HG03460 (cell line): Measurements from ENCODE around the gene OR2AG1.
"Not testable (repeated sequence)": the region's sequence is repeated elsewhere in the genome, so short reads cannot be mapped to it uniquely, and the experiment has no call there.

ENCODE experiments used
- ATAC-seq: cut with Tn5 transposase; IDR thresholded peaks from one replicate; pipeline ENCODE4 v1.9.1; 2021; ENCODE audit not compliant: unreplicated experiment

The OR2AG1 gene

GRCh38 chr11:6780829-6781228 lies 2.0 kb upstream of the OR2AG1 start:
- ATAC-seq = no peak

GRCh38 chr11:6790546-6790945 lies 7.7 kb downstream of the OR2AG1 start:
- ATAC-seq = no peak

- ATAC-seq = no peak
These were observed 11.8 kb downstream of the OR2AG1 start for GRCh38 chr11:6794639-6795038.

- ATAC-seq = no peak
These were observed 16.6 kb downstream of the OR2AG1 start, which contains the start of gene OR6A2 for GRCh38 chr11:6799402-6799801. TSS of gene OR6A2 (minus strand) at chr11:6799689. CDS start at chr11:6795708, 3,981 bp downstream.

GRCh38 chr11:6801075-6801474 lies 18.3 kb downstream of the OR2AG1 start:
- ATAC-seq = not testable (repeated sequence)

GRCh38 chr11:6812390-6813005 lies 29.7 kb downstream of the OR2AG1 start:
- ATAC-seq = peak; percentile 86

- no peak for ATAC-seq
These were observed 30.8 kb downstream of the OR2AG1 start for GRCh38 chr11:6813656-6814055.

- no peak for ATAC-seq
These were observed 34.9 kb downstream of the OR2AG1 start for GRCh38 chr11:6817694-6818093.

GRCh38 chr11:6818967-6819366 lies 36.1 kb downstream of the OR2AG1 start:
- ATAC-seq = no peak

- no peak for ATAC-seq
These were observed 41.5 kb downstream of the OR2AG1 start for GRCh38 chr11:6824136-6824823.

- no peak for ATAC-seq
These were observed 42.5 kb downstream of the OR2AG1 start for GRCh38 chr11:6825231-6825744.

- no peak for ATAC-seq
These were observed 45.3 kb downstream of the OR2AG1 start for GRCh38 chr11:6828103-6828502.

- no peak for ATAC-seq
These were observed 50.5 kb downstream of the OR2AG1 start for GRCh38 chr11:6833356-6833755.

GRCh38 chr11:6834021-6834420 lies 51.2 kb downstream of the OR2AG1 start:
- no peak for ATAC-seq
